ENCODE results near the gene PDE4C.

- no peak for TF ChIP-seq RAD21 (conservative IDR thresholded peaks at IDR 0.05)
- no peak for TF ChIP-seq REST (IDR thresholded peaks at IDR 0.05; ENCODE audit: borderline replicate concordance)
Observed at GRCh38 chr19:18223860-18224524, 2.2 kb downstream of the PDE4C start.

All from neural cell (in vitro differentiated cells).